Esophagus (tissue), 2 donors: ENCODE results near the gene HADH. TPM values are rescaled to one million over a fixed set of nuclear protein-coding genes. Genes with fewer than 3 reads are reported as not detected.

Source experiments
- H3K27ac ChIP-seq, 2 donors: one replicate each; pipeline ENCODE4 v1.5.1; 2013; ENCODE audit warnings: low read depth in 2 of 2, mild to moderate bottlenecking in 2 of 2, inconsistent platforms in 1 of 2, low read length in 1 of 2, moderate library complexity in 1 of 2
- H3K27me3 ChIP-seq, 2 donors: one replicate each; pipeline ENCODE4 v1.6.1; 2013; ENCODE audit warnings: low read length in 2 of 2, control low read depth in 1 of 2, mild to moderate bottlenecking in 1 of 2; ENCODE audit not compliant: insufficient read depth in 2 of 2, control insufficient read depth in 1 of 2
- H3K36me3 ChIP-seq, 2 donors: one replicate each; pipeline ENCODE4 v1.6.1; 2013; ENCODE audit warnings: low read length in 1 of 2; ENCODE audit not compliant: control insufficient read depth in 2 of 2, insufficient read depth in 2 of 2
- H3K4me1 ChIP-seq, 2 donors: one replicate each; pipeline ENCODE4 v1.6.1; 2013; ENCODE audit warnings: low read length in 1 of 2; ENCODE audit not compliant: control insufficient read depth in 2 of 2, insufficient read depth in 2 of 2
- H3K4me3 ChIP-seq, 2 donors: one replicate each; pipeline ENCODE4 v1.5.1; 2013; ENCODE audit warnings: low read length in 2 of 2, mild to moderate bottlenecking in 2 of 2, low read depth in 1 of 2, moderate library complexity in 1 of 2
- H3K9me3 ChIP-seq, 2 donors: one replicate each; pipeline ENCODE4 v1.6.1; 2013; ENCODE audit warnings: mild to moderate bottlenecking in 2 of 2, low read depth in 1 of 2, low read length in 1 of 2, moderate library complexity in 1 of 2; ENCODE audit not compliant: control insufficient read depth in 2 of 2, insufficient read depth in 1 of 2
- WGBS, 2 donors: extraction: QIAGEN DNeasy Blood & Tissue Kit; methylation state at CpG; one replicate each; pipeline ENCODE4 v1.1.7; 2013; 5-methylcytosine and 5-hydroxymethylcytosine counted together
- polyA plus RNA-seq, 2 donors: library from polyadenylated mRNA; stranded (reverse); fragments of 200-250 nt; gene quantifications; one replicate each; pipeline ENCODE4 v1.2.3, GENCODE V29; 2013
- donor health status: healthy with polysubstance abuse.
- donor health status: Bipolar disorder and iron deficiency.

Gene HADH
- polyA plus RNA-seq, 2 donors: 26.0 to 41.5 TPM

DNA sequence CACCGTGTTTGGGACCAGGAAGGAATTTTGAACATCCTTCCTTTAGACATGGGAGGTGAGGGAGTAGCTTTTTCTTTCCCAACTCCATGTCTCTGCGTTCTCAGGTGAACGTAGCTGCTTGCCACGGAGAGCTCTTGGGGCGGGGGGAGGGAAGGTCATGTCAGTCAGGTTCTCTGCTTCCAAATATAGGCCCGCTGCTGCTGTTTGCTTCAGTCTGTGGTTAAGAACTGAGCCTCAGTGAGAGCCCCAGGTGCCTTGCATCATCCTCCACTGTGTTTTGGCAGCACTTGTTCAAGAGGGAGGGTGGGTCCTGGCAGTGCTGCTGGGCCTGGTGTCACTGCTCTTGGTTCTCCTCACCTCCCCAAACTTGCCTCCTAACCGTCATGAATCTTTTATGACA is 46.5 kb downstream of the HADH start:
- H3K9me3 ChIP-seq: no peaks in the 10 kb centered on the region
- no peaks in the 10 kb centered on the region for H3K4me1 ChIP-seq
- H3K27ac ChIP-seq: no peak overlapping the region
- 79 to 82% methylated on average over 7 of the region's 7 CpGs for WGBS, 2 donors
- no peaks in the 10 kb centered on the region for H3K27me3 ChIP-seq
- H3K36me3 ChIP-seq: peaks cover 0 to 8% of the 10 kb centered on the region in 2 donors
- no peak overlapping the region for H3K4me3 ChIP-seq

DNA sequence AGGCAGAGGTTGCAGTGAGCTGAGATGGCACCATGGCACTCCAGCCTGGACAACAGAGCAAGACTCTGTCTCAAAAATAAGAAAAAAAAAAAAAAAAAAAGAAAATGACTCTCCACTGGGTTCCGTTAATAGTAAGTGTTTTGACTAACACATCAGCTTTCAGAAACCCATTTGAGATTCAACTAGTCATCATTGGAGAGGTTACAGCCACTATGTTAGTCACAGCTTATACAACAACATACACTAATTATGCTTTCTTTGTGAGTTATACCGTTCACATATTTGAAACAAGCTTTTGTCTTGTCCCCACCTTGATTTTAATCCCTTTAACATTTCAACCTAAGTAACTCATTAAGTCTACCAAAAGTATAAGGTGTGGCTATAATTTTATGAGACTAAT is 48.2 kb downstream of the HADH start:
- no peaks in the 10 kb centered on the region for H3K9me3 ChIP-seq
- WGBS, 2 donors: 72 to 83% methylated on average over 2 of the region's 2 CpGs
- H3K4me1 ChIP-seq: no peaks in the 10 kb centered on the region
- H3K4me3 ChIP-seq: no peak overlapping the region
- no peaks in the 10 kb centered on the region for H3K27me3 ChIP-seq
- H3K36me3 ChIP-seq: peaks cover 0 to 8% of the 10 kb centered on the region in 2 donors
- no peak overlapping the region for H3K27ac ChIP-seq

DNA sequence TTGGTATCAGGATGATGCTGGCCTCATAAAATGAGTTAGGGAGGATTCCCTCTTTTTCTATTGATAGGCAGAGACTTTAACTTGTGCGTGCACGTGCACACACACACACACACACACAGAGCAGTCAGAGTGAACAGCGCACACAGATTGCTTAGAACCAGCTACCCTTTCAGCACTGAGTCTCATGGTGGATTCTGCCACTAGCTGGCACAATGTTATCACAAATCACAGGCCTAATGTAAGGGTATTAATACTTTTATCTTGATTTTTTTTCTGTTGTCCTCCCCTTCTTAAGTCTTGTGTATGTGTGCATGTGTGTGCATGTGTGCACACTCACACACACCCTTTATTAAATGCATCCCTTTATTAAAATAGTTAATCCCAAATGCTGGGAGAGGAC is 53.2 kb downstream of the HADH start:
- Histone ChIP-seq H3K27me3 (no peaks in the 10 kb centered on the region), H3K4me3 (no peak overlapping the region), H3K36me3 (no peaks in the 10 kb centered on the region), H3K4me1 (peaks cover 2 to 4% of the 10 kb centered on the region in 2 donors), H3K9me3 (no peaks in the 10 kb centered on the region), H3K27ac (no peak overlapping the region)
- 92 to 94% methylated on average over 3 of the region's 3 CpGs for WGBS, 2 donors

DNA sequence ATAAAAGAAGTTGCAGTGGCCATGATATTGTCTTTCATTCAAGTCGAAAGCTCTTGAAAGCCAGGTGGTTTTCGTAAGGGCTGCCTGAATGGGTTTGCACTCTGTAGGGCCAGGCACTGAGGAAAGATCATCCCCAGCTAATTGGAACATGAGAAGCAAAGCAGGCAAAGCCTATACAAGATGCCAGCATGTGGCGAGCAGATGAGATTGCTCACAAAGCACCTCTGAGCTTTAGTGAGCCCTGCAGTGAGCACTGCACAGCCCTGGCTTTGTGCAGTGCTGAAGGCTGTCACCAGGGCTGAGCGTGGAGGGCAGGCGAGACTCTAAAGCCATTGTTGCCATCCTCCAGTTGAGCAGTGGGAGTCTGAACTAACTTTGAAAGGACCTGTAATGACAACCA is 53.8 kb downstream of the HADH start:
- WGBS, 2 donors: 80 to 86% methylated on average over 5 of the region's 5 CpGs
- H3K4me3 ChIP-seq: no peak overlapping the region
- H3K9me3 ChIP-seq: no peaks in the 10 kb centered on the region
- no peak overlapping the region for H3K27ac ChIP-seq
- H3K27me3 ChIP-seq: no peaks in the 10 kb centered on the region
- H3K36me3 ChIP-seq: no peaks in the 10 kb centered on the region
- peaks cover 4% of the 10 kb centered on the region in 2 donors for H3K4me1 ChIP-seq

DNA sequence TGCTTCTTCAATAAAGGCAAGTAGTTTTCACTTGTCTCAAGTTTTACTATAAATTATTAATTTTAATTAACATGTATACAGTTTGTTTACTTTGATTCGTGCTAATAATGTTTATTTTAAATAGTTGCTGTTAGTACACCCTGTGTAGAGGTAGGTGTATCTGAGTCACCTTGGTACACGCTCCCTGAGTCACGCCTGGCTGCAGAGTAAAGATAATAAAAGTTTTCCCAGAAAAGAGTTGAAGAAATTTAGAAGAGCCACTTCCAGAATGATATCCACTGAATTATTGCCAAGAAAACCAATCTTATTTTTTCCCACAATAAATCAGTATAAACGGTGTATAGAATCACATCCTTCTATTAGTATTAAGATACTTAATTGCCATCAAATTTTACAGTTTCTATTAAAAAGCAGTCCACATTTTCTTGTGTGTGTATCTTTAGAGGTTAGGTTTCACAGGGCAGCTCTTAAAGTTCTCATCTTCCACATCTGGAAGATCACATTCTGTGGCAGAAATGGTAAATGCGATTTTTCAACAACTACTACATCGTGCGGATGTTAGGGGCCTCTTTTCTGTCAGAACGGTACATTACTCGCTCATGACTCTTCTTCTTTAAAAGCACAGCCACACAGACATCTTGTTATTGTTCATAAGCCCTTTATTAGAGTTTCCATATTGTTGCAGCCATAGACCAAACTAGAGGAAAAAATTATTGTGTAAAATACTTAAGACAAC is 55.4 kb downstream of the HADH start:
- H3K36me3 ChIP-seq: no peaks in the 10 kb centered on the region
- no peaks in the 10 kb centered on the region for H3K9me3 ChIP-seq
- WGBS, 2 donors: 53 to 64% methylated on average over 9 of the region's 9 CpGs
- peaks cover 4% of the 10 kb centered on the region in 2 donors for H3K4me1 ChIP-seq
- no peak overlapping the region for H3K27ac ChIP-seq
- no peak overlapping the region for H3K4me3 ChIP-seq
- H3K27me3 ChIP-seq: no peaks in the 10 kb centered on the region

DNA sequence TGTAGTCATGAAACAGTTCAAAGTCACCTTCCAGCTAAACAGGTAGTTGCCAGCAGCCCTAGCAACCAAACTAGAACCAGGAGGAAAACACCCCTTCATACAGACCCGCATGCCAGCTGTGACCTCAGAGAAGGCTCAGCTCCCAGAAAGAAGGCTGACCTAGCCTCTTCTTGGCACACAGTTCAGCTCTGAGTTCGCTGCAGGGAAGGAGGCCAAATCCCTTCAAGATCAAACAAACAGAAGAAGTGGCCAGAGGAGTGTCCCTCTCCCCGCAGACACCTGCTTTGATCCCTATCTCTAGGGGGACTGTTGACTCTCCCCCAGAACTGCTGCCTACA is 56.0 kb downstream of the HADH start:
- Histone ChIP-seq H3K4me3 (no peak overlapping the region), H3K9me3 (no peaks in the 10 kb centered on the region), H3K36me3 (no peaks in the 10 kb centered on the region), H3K27ac (no peak overlapping the region), H3K27me3 (no peaks in the 10 kb centered on the region), H3K4me1 (peaks cover 4% of the 10 kb centered on the region in 2 donors)
- 20 to 21% methylated on average over 3 of the region's 3 CpGs for WGBS, 2 donors

DNA sequence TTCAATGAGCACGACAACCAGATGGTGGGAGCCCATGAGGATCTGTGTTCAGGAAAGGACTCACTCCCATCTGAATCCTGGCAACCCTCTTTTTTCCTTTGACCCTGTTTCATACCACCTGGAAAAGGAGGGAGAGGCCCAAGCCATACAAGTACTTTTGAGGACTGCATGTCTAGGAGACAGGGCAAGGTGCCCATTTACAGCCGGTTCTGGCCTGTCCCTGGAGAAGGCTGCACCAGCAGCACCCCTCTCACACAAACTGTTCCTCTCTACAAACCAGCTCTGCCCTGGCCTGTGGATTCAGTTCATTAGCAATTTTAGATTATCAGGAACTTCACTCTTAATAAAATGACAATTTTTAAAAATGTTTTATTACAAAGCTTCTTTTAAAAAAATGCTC is 57.5 kb downstream of the HADH start:
- H3K27ac ChIP-seq: no peak overlapping the region
- H3K9me3 ChIP-seq: no peaks in the 10 kb centered on the region
- H3K36me3 ChIP-seq: no peaks in the 10 kb centered on the region
- H3K4me3 ChIP-seq: no peak overlapping the region
- WGBS, 2 donors: 70 to 72% methylated on average over 2 of the region's 2 CpGs
- H3K27me3 ChIP-seq: no peaks in the 10 kb centered on the region
- H3K4me1 ChIP-seq: peaks cover 4% of the 10 kb centered on the region in 2 donors

DNA sequence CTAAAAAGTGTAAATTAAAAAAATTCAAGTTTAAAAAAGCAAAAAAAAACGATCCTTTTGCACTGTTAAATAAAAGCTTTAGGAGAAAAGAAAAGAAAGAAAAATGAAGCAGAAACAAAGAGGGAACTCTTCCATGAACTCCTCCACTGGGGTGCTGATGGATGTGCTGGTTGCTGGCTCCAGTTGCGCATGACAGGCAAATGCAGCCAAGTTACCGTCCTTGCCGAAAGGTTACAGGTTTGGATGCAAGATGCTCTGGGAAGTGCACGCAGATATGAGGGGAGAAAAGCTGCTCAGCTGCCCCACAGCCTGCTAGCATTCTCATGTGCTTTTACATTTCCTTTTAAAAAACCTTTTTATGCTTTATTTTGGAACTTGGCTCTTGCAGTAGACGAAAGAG is 58.5 kb downstream of the HADH start:
- no peak overlapping the region for H3K4me3 ChIP-seq
- no peaks in the 10 kb centered on the region for H3K9me3 ChIP-seq
- 75 to 79% methylated on average over 6 of the region's 6 CpGs for WGBS, 2 donors
- H3K4me1 ChIP-seq: peaks cover 4% of the 10 kb centered on the region in 2 donors
- no peaks in the 10 kb centered on the region for H3K36me3 ChIP-seq
- no peak overlapping the region for H3K27ac ChIP-seq
- no peaks in the 10 kb centered on the region for H3K27me3 ChIP-seq

DNA sequence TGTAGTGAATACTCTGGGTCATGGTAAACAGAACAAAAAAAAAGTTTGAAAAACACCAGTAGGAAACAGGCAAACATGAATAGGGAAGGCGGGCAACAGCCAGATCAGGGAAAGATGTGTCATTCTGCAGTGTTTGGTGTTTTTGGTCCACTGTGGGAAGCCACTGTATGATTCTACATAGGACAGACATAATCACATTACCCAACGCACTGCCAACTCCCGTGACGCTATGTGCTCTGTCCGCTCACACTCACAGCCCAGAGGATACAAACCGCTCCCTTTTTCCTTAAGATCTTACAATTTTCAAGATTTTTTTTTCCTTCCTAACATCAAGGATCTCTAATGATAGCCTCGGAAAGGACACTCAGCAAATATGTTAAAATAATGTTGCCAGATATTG is 59.3 kb downstream of the HADH start:
- no peak overlapping the region for H3K4me3 ChIP-seq
- H3K27ac ChIP-seq: no peak overlapping the region
- WGBS, 2 donors: 88 to 92% methylated on average over 7 of the region's 7 CpGs

DNA sequence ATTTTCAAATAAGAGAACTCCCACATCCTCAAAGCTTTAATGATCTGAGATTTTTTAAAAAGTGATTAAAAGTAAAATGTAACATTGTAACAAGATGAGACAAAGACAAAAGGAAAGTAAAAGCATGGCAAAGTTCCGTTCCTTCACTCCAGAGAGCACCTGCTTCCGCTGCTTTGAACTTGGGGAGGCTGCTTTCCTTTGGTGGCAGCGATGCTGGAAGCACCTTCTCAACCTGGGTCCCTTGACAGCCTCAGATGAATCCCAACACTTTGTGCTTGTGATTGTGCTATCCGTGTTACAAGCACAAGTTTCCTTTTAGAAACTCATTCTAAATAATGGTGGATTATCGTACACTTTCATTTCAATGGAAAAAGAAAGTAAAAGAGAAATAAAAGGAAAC is 59.7 kb downstream of the HADH start:
- peaks cover 0 to 2% of the 10 kb centered on the region in 2 donors for H3K36me3 ChIP-seq
- no peaks in the 10 kb centered on the region for H3K9me3 ChIP-seq
- peaks cover 2 to 4% of the 10 kb centered on the region in 2 donors for H3K4me1 ChIP-seq
- no peak overlapping the region for H3K4me3 ChIP-seq
- H3K27me3 ChIP-seq: no peaks in the 10 kb centered on the region
- no peak overlapping the region for H3K27ac ChIP-seq
- 60 to 69% methylated on average over 5 of the region's 5 CpGs for WGBS, 2 donors

More for the DNA sequence above, 59.3 kb downstream of the HADH start:
- Histone ChIP-seq H3K36me3 (peaks cover 0 to 2% of the 10 kb centered on the region in 2 donors), H3K4me1 (peaks cover 2 to 4% of the 10 kb centered on the region in 2 donors), H3K27me3 (no peaks in the 10 kb centered on the region), H3K9me3 (no peaks in the 10 kb centered on the region)
